ENCODE measurements around the gene PAXX. TPM values are rescaled to one million over a fixed set of nuclear protein-coding genes. Genes with fewer than 3 reads are reported as not detected.

PAXX gene
- total and polyA plus RNA-seq, 2 donors (not counting 1 experiment from before 2014, with no cell fraction given), result 74.8 to 167 TPM

DNA sequence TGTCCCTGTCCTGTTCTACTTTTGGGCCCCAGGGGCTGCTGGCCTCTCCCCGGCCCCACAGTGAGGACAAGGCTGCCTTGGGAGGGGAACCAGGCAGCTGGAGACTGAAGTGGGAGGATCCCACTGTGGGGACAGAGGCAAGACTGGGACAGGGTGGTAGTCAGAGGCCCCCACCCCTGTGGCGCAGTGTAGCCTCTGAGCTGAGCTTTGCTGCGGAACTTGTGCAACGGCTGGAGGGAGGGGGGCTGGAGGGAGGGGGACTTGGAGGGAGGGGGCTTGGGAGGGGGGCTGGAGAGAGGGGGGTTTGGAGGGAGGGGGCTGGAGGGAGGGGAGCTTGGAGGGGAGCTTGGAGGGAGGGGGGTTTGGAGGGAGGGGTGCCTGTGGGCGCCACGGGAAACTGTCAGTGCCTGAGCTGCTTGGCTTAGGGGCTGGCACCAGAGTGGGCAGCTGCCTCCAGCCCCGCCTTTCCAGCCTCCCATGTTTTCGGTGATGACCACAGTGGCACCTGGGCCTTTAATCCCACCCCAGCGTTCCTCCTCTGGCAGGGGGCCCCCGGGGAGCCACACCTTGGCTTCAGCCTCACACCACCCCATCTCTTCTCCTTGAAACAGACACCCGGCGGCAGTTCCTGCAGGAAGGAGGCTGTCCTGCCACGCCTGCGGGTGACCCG is 42.0 kb downstream of the PAXX start:
- H3K4me1 Mint-ChIP-seq, result peaks cover 55% of the 10 kb centered on the region
- ChIA-PET POLR2A (interaction anchor here (0.7 to 1.4 kb wide), 11 partner anchors 13 to 271 kb away, joined by 3 to 6 read pairs (median 3); partner anchors contain the start of genes PAXX and RABL6), CTCF (interaction anchor here (0.6 to 3.9 kb wide), 37 partner anchors 8 to 546 kb away, joined by 3 to 106 read pairs (median 6); partner anchors contain the start of genes AJM1, C8G, CLIC3 and FBXW5)
- TF ChIP-seq EZH2 (IDR thresholded peaks at IDR 0.05; ENCODE audit: borderline replicate concordance, insufficient read depth, low read depth, low read length, poor library complexity, severe bottlenecking) (no peak), CTCF (IDR thresholded peaks at IDR 0.05) (no peak)
- 3% methylated on average over 10 of the region's 15 CpGs for WGBS (ENCODE audit: insufficient coverage)
- peaks cover 0 to 6% (median 0%) of the 10 kb centered on the region in 4 experiments for H3K27me3 ChIP-seq (replicated peaks in 1 of 4; ENCODE audit: control extremely low read depth in 1 of 4, control insufficient read depth in 3 of 4, insufficient read depth in 4 of 4, low read length in 3 of 4)
- H3K4me3 ChIP-seq (ENCODE audit: control extremely low read depth in 1 of 5, extremely low read depth in 1 of 5, insufficient read depth in 1 of 5, low read depth in 2 of 5, low read length in 4 of 5), result peak overlapping the region in 3 of 5 experiments; percentile 19 to 66 (median 27)
- intact Hi-C loops (cut with micrococcal nuclease), result loop anchor here (2.0 to 5.0 kb wide), 2 partner anchors 38 to 191 kb away; partner anchors contain the start of genes AJM1 and SAPCD2
- no peak for ATAC-seq (ENCODE audit: low read depth)
- no peaks in the 10 kb centered on the region for H3K27me3 Mint-ChIP-seq
- peak overlapping the region; percentile 89 for H3K4me3 Mint-ChIP-seq
- peaks cover 5% of the 10 kb centered on the region for H4K20me1 ChIP-seq (ENCODE audit: control insufficient read depth, insufficient read depth, low read length, poor library complexity, severe bottlenecking)
- peak overlapping the region; percentile 100 for H3K4me2 ChIP-seq (replicated peaks; ENCODE audit: low read depth, low read length, poor library complexity, severe bottlenecking)
- H3K9me3 Mint-ChIP-seq (ENCODE audit: insufficient read depth), result no peaks in the 10 kb centered on the region
- H3K4me1 ChIP-seq (ENCODE audit: control insufficient read depth in 2 of 2, insufficient read depth in 2 of 2, low read length in 2 of 2), result peaks cover 59 to 63% of the 10 kb centered on the region in 2 donors
- peaks cover 0 to 11% (median 0%) of the 10 kb centered on the region in 3 donors for H3K9me3 ChIP-seq (ENCODE audit: control extremely low read depth in 1 of 3, control insufficient read depth in 2 of 3, insufficient read depth in 1 of 3, low read length in 2 of 3)
- peak overlapping the region; percentile 36 to 47 for H3K27ac ChIP-seq (ENCODE audit: low read length in 2 of 2)
- H2AFZ ChIP-seq (ENCODE audit: insufficient read depth, low read depth, low read length, poor library complexity, severe bottlenecking), result peak overlapping the region; percentile 61
- H3K27ac Mint-ChIP-seq, result peak overlapping the region; percentile 95
- peaks cover 12% of the 10 kb centered on the region for H3K79me2 ChIP-seq (ENCODE audit: control insufficient read depth, insufficient read depth, low read length)
- no peaks in the 10 kb centered on the region for H3K36me3 ChIP-seq (replicated peaks in 1 of 2; ENCODE audit: control extremely low read depth in 1 of 2, control insufficient read depth in 1 of 2, extremely low read depth in 1 of 2, insufficient read depth in 2 of 2, low read length in 1 of 2)
- peak overlapping the region; percentile 52 for H3K9ac ChIP-seq (ENCODE audit: low read length)
- no peak for DNase-seq
